ENCODE data around the gene GAGE12F.
"Not testable (repeated sequence)": the region's sequence is repeated elsewhere in the genome, so short reads cannot be mapped to it uniquely, and the experiment has no call there.

The GAGE12F gene, protein sequence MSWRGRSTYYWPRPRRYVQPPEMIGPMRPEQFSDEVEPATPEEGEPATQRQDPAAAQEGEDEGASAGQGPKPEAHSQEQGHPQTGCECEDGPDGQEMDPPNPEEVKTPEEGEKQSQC

DNA sequence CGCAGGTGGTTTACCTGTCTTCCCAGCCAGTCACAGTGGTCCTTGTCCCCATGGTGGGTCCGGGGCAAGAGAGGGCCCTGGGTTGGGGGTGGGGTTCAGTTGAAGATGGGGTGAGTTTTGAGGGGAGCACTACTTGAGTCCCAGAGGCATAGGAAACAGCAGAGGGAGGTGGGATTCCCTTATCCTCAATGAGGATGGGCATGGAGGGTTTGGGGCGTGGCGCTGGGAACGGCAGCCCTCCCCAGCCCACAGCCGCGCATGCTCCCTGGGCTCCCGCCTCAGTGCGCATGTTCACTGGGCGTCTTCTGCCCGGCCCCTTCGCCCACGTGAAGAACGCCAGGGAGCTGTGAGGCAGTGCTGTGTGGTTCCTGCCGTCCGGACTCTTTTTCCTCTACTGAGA, at the start of gene GAGE12F:
Gene GAGE12F, plus strand, starts transcription at position 301 of the 400 bp plus-strand sequence. CDS start 1,155 bp downstream, outside the sequence.
- not testable (repeated sequence) for DNase-seq

DNA sequence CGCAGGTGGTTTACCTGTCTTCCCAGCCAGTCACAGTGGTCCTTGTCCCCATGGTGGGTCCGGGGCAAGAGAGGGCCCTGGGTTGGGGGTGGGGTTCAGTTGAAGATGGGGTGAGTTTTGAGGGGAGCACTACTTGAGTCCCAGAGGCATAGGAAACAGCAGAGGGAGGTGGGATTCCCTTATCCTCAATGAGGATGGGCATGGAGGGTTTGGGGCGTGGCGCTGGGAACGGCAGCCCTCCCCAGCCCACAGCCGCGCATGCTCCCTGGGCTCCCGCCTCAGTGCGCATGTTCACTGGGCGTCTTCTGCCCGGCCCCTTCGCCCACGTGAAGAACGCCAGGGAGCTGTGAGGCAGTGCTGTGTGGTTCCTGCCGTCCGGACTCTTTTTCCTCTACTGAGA, 28.8 kb upstream of the GAGE12F start, which contains the start of gene GAGE12C:
Gene GAGE12C, plus strand, starts transcription at position 301 of the 400 bp plus-strand sequence. CDS start 1,155 bp downstream, outside the sequence.
- not testable (repeated sequence) for DNase-seq

DNA sequence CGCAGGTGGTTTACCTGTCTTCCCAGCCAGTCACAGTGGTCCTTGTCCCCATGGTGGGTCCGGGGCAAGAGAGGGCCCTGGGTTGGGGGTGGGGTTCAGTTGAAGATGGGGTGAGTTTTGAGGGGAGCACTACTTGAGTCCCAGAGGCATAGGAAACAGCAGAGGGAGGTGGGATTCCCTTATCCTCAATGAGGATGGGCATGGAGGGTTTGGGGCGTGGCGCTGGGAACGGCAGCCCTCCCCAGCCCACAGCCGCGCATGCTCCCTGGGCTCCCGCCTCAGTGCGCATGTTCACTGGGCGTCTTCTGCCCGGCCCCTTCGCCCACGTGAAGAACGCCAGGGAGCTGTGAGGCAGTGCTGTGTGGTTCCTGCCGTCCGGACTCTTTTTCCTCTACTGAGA, 19.2 kb upstream of the GAGE12F start, which contains the start of gene GAGE12D:
Gene GAGE12D, plus strand, starts transcription at position 301 of the 400 bp plus-strand sequence. CDS start 1,155 bp downstream, outside the sequence.
- DNase-seq = not testable (repeated sequence)

DNA sequence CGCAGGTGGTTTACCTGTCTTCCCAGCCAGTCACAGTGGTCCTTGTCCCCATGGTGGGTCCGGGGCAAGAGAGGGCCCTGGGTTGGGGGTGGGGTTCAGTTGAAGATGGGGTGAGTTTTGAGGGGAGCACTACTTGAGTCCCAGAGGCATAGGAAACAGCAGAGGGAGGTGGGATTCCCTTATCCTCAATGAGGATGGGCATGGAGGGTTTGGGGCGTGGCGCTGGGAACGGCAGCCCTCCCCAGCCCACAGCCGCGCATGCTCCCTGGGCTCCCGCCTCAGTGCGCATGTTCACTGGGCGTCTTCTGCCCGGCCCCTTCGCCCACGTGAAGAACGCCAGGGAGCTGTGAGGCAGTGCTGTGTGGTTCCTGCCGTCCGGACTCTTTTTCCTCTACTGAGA, 9.7 kb upstream of the GAGE12F start, which contains the start of gene GAGE12E:
Gene GAGE12E, plus strand, starts transcription at position 301 of the 400 bp plus-strand sequence. CDS start 1,155 bp downstream, outside the sequence.
- DNase-seq = not testable (repeated sequence)

DNA sequence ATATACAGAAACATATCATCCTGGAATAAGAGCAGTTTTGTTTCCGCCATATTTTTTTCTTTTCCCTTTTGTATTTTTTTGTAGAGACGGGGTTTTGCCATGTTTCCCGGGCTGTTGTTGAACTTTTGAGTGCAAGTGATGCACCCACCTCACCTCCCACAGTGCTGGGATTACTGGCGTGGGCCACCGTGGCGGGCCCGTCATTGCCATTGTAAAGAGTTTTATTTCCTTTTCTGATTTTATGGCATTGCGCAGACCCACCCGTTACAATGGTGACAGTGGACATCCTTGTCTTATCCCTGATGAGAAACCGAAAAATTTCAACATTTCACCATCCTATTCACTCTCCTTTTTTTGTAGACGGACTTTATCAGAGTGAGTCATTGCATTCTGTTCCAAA, 8.1 kb downstream of the GAGE12F start:
- not testable (repeated sequence) for DNase-seq

DNA sequence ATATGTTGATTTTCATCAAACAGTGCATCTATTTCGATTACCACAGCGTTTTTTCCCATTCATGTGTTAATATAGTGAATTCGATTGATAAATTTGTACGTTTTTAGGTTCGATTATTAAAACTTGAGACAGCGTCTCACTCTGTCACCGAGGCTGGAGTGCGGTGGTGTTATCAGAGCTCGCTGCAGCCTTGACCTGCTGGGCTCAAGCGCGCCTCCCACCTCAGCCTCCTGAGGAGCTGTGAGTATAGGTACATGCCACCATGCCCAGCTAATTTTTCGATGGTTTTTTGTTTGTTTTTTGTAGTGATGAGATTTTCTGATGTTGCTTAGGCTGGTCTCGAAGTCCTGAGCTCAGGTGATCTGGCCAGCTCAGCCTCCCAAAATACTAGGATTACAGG, 8.5 kb downstream of the GAGE12F start:
- DNase-seq = not testable (repeated sequence)

DNA sequence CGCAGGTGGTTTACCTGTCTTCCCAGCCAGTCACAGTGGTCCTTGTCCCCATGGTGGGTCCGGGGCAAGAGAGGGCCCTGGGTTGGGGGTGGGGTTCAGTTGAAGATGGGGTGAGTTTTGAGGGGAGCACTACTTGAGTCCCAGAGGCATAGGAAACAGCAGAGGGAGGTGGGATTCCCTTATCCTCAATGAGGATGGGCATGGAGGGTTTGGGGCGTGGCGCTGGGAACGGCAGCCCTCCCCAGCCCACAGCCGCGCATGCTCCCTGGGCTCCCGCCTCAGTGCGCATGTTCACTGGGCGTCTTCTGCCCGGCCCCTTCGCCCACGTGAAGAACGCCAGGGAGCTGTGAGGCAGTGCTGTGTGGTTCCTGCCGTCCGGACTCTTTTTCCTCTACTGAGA, 9.5 kb downstream of the GAGE12F start, which contains the start of gene GAGE12G:
Gene GAGE12G, plus strand, starts transcription at position 301 of the 400 bp plus-strand sequence. CDS start 1,155 bp downstream, outside the sequence.
- DNase-seq = not testable (repeated sequence)

DNA sequence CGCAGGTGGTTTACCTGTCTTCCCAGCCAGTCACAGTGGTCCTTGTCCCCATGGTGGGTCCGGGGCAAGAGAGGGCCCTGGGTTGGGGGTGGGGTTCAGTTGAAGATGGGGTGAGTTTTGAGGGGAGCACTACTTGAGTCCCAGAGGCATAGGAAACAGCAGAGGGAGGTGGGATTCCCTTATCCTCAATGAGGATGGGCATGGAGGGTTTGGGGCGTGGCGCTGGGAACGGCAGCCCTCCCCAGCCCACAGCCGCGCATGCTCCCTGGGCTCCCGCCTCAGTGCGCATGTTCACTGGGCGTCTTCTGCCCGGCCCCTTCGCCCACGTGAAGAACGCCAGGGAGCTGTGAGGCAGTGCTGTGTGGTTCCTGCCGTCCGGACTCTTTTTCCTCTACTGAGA, 19.0 kb downstream of the GAGE12F start, which contains the start of gene GAGE12H:
Gene GAGE12H, plus strand, starts transcription at position 301 of the 400 bp plus-strand sequence. CDS start 1,155 bp downstream, outside the sequence.
- DNase-seq = not testable (repeated sequence)

DNA sequence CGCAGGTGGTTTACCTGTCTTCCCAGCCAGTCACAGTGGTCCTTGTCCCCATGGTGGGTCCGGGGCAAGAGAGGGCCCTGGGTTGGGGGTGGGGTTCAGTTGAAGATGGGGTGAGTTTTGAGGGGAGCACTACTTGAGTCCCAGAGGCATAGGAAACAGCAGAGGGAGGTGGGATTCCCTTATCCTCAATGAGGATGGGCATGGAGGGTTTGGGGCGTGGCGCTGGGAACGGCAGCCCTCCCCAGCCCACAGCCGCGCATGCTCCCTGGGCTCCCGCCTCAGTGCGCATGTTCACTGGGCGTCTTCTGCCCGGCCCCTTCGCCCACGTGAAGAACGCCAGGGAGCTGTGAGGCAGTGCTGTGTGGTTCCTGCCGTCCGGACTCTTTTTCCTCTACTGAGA, 28.6 kb downstream of the GAGE12F start, which contains the start of gene GAGE2A:
Gene GAGE2A, plus strand, starts transcription at position 301 of the 400 bp plus-strand sequence. CDS start 1,155 bp downstream, outside the sequence.
- not testable (repeated sequence) for DNase-seq

DNA sequence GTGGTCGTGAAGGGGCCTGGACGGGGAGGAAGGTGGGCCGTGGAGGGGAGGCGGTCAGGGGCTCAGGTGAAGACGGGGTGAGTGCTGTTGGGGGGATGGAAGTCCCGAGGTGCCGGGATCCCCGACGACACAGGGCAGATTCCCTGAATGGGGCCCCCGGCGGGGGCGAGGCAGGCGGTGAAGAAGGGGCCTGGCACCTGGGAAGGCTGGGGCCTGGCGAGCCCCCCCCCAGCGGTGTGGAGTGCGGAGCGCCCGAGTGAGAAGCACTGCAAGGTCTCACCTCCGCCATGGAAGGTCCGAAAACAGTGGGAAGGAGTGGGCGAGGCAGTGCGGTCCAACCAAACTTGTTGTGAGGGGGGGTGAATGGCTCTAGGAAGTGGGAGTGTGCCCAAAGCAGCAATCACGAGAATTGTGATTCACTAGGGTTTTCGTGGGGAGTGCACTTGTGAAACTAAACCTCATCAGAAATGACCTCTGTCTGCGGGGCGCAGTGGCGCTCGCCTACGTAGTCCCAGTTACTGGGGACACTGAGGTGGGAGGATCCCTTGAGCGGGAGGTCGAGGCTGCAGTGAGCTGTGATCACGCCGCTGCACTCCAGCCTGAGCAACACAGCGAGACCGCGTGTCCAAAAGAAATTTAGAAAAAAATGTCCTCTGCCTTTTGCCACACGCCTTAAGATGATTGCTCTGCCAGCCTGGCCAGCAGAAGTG, 29.3 kb downstream of the GAGE12F start:
- not testable (repeated sequence) for DNase-seq

DNA sequence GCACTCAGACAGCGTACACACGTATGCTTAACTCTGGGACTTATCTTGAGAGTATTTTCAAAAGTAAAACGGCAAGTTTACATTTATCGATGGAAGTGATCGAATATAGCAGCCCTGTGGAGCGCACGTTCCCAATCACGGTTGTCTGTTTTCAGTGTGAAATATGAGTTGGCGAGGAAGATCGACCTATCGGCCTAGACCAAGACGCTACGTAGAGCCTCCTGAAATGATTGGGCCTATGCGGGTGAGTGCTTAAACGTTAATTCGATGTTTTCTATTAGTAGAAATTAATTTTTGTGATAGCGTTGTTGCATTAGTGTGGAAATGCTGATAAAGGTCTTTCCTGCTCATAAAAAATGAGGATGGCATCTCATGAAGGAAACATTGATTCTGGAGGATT, 29.8 kb downstream of the GAGE12F start:
- DNase-seq = not testable (repeated sequence)

DNA sequence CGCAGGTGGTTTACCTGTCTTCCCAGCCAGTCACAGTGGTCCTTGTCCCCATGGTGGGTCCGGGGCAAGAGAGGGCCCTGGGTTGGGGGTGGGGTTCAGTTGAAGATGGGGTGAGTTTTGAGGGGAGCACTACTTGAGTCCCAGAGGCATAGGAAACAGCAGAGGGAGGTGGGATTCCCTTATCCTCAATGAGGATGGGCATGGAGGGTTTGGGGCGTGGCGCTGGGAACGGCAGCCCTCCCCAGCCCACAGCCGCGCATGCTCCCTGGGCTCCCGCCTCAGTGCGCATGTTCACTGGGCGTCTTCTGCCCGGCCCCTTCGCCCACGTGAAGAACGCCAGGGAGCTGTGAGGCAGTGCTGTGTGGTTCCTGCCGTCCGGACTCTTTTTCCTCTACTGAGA, 38.1 kb downstream of the GAGE12F start, which contains the start of gene GAGE1:
Gene GAGE1, plus strand, starts transcription at position 301 of the 400 bp plus-strand sequence. CDS start 1,155 bp downstream, outside the sequence.
- DNase-seq = not testable (repeated sequence)

DNA sequence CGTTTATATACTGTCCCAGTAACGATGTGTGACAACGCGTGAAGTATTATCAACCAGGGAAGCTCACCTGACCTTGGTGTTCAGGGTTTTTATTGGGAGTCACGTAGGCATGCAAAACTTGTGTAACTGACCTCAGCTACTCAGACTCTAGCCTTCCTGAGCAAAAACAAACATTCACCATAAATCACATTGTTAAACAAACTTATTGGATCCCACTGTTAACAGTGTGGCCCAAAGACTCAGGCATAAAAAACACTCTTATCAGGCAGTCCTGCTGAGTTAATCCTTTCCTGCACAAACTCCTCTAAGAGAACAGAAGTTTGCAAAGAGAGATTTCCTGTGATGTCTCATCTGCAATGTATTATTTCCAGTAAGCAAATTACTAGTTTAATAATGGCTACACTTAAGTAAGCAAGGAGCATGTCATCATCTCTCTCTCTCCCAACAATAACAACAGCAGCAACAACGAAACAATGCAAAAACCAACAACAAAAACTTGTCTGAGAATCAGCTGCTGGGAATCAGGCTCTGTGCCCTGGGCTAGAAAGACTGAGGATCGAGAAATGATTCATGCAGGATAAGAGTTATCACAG, 50.2 kb downstream of the GAGE12F start:
- no peak for DNase-seq
